OCI-LY7 (cell line): Measurements from ENCODE around the gene ANKRD9. TPM values are rescaled to one million over a fixed set of nuclear protein-coding genes. Genes with fewer than 3 reads are reported as not detected.

Experiments
- BruUV-seq: library from RNA; stranded (reverse); fragments of 400-500 nt; replicated peaks from 2 replicates; lab custom pipeline; 2021; lab: Mats Ljungman, UMichigan
- CTCF ChIA-PET: fragments of 300-600 bp; sonication (Branson Sonifier 250); formaldehyde crosslinking; loops from one replicate; lab custom pipeline; 2022; ENCODE audit warnings: antibody characterized with exemption; ENCODE audit not compliant: unreplicated experiment; lab: Charles Lee
- POLR2A ChIA-PET: fragments of 300-600 bp; sonication (Branson Sonifier 250); formaldehyde crosslinking; loops from one replicate; lab custom pipeline; 2022; ENCODE audit warnings: antibody characterized with exemption; lab: Charles Lee
- DNase-seq: peaks from one replicate; pipeline ENCODE4 v3.0.0-alpha.2; 2015; ENCODE audit warnings: low spot score
- H2AFZ ChIP-seq: fragments of 200-600 bp; sonication (generic), shearing (Covaris generic); 2 replicates; pipeline ENCODE4 v1.6.1; 2014; ENCODE audit warnings: mild to moderate bottlenecking, antibody characterized with exemption, low read length, moderate library complexity
- H3K27ac ChIP-seq: fragments of 200-600 bp; sonication (generic); 2 replicates; pipeline ENCODE4 v1.5.1; 2014; ENCODE audit warnings: mixed run types, low read depth, mild to moderate bottlenecking, moderate library complexity, low read length, inconsistent platforms; ENCODE audit not compliant: poor library complexity, severe bottlenecking
- H3K36me3 ChIP-seq: fragments of 200-600 bp; sonication (generic); 2 replicates; pipeline ENCODE4 v1.6.1; 2014; ENCODE audit warnings: mild to moderate bottlenecking, antibody characterized with exemption, low read length, moderate library complexity, mixed read lengths; ENCODE audit not compliant: insufficient read depth
- H3K4me1 ChIP-seq: fragments of 200-600 bp; sonication (generic); 2 replicates; pipeline ENCODE4 v1.5.1; 2014; ENCODE audit warnings: mild to moderate bottlenecking, low read length; ENCODE audit not compliant: insufficient read depth, poor library complexity, severe bottlenecking
- H3K4me2 ChIP-seq: fragments of 200-600 bp; sonication (generic); 2 replicates; pipeline ENCODE4 v1.6.1; 2014; ENCODE audit warnings: mild to moderate bottlenecking, low read length
- H3K4me3 ChIP-seq: fragments of 200-600 bp; sonication (generic); 2 replicates; pipeline ENCODE4 v1.5.1; 2014; ENCODE audit warnings: mild to moderate bottlenecking, low read depth, low read length; ENCODE audit not compliant: poor library complexity, severe bottlenecking
- H3K79me2 ChIP-seq: fragments of 200-600 bp; sonication (generic); 2 replicates; pipeline ENCODE4 v1.6.1; 2016; ENCODE audit warnings: low read depth, mild to moderate bottlenecking, low read length, moderate library complexity, mixed read lengths; ENCODE audit not compliant: insufficient read depth
- H3K9me2 ChIP-seq: fragments of 200-600 bp; sonication (generic); 2 replicates; pipeline ENCODE4 v1.6.1; 2016; ENCODE audit warnings: mild to moderate bottlenecking, low read length, mixed read lengths; ENCODE audit not compliant: insufficient read depth
- H3K9me3 ChIP-seq: fragments of 200-600 bp; sonication (generic); 2 replicates; pipeline ENCODE4 v1.6.1; 2014; ENCODE audit warnings: mild to moderate bottlenecking, mixed run types, low read length, mixed read lengths
- H4K20me1 ChIP-seq: fragments of 200-600 bp; sonication (generic); 2 replicates; pipeline ENCODE4 v1.6.1; 2014; ENCODE audit warnings: mild to moderate bottlenecking, antibody characterized with exemption, low read length, moderate library complexity, mixed read lengths; ENCODE audit not compliant: insufficient read depth
- CTCF ChIP-seq: fragments of 200-600 bp; sonication (generic); conservative IDR thresholded peaks from 2 replicates; pipeline ENCODE4 v1.5.1; 2014; ENCODE audit warnings: mild to moderate bottlenecking, antibody characterized with exemption, low read length, moderate library complexity, mixed read lengths
- EZH2phosphoT487 ChIP-seq: fragments of 200-600 bp; sonication (generic); IDR thresholded peaks from 2 replicates; pipeline ENCODE4 v1.6.1; 2018; ENCODE audit warnings: low read depth, borderline replicate concordance, mild to moderate bottlenecking, mixed run types, antibody characterized with exemption, low read length, moderate library complexity, mixed read lengths
- intact Hi-C: fragments of 100-400 bp; cut with micrococcal nuclease; formaldehyde crosslinking; loops from one replicate; pipeline ENCODE4 v1.10.0; 2022; ENCODE audit not compliant: unreplicated experiment
- total RNA-seq, 2 experiments: library from RNA; depleted of rRNA in 1 of 2; stranded (reverse); fragments of >200 nt in 1 of 2; shearing (Covaris generic) in 1 of 2; gene quantifications; 2 replicates each; pipeline ENCODE4 v1.2.3, GENCODE V29; 2014 to 2022

The ANKRD9 gene
- total RNA-seq, 2 experiments from 2014 or later = 1.2 to 1.9 TPM

GRCh38 chr14:102479107-102479506, 30.5 kb downstream of the ANKRD9 start:
- no peak for DNase-seq
- H3K4me3 ChIP-seq = no peak overlapping the region
- CTCF ChIA-PET = no interaction called here
- no TSS peak for BruUV-seq
- no peak overlapping the region for H3K27ac ChIP-seq
- no peaks in the 10 kb centered on the region for H4K20me1 ChIP-seq
- TF ChIP-seq CTCF = no peak
- no peak for TF ChIP-seq EZH2phosphoT487
- no peaks in the 10 kb centered on the region for H3K9me3 ChIP-seq
- POLR2A ChIA-PET = no interaction called here
- H3K4me2 ChIP-seq = no peak overlapping the region
- H3K4me1 ChIP-seq = no peaks in the 10 kb centered on the region
- H3K36me3 ChIP-seq = no peaks in the 10 kb centered on the region
- no peaks in the 10 kb centered on the region for H3K79me2 ChIP-seq
- intact Hi-C loops = no loop called here
- no peak overlapping the region for H2AFZ ChIP-seq
- H3K9me2 ChIP-seq = no peaks in the 10 kb centered on the region

- no peaks in the 10 kb centered on the region for H3K9me3 ChIP-seq
- H2AFZ ChIP-seq = no peak overlapping the region
- no peak overlapping the region for H3K4me3 ChIP-seq
- no peaks in the 10 kb centered on the region for H3K36me3 ChIP-seq
- ChIA-PET CTCF (no interaction called here), POLR2A (no interaction called here)
- H3K79me2 ChIP-seq = no peaks in the 10 kb centered on the region
- H4K20me1 ChIP-seq = no peaks in the 10 kb centered on the region
- no TSS peak for BruUV-seq
- H3K4me2 ChIP-seq = no peak overlapping the region
- H3K9me2 ChIP-seq = no peaks in the 10 kb centered on the region
- TF ChIP-seq EZH2phosphoT487 (no peak), CTCF (no peak)
- no peaks in the 10 kb centered on the region for H3K4me1 ChIP-seq
- no peak overlapping the region for H3K27ac ChIP-seq
- no peak for DNase-seq
- intact Hi-C loops = no loop called here
Measured at GRCh38 chr14:102474934-102475333, 34.6 kb downstream of the ANKRD9 start.

- Histone ChIP-seq H3K36me3 (no peaks in the 10 kb centered on the region), H3K4me1 (no peaks in the 10 kb centered on the region), H3K27ac (no peak overlapping the region), H3K9me3 (no peaks in the 10 kb centered on the region), H3K79me2 (no peaks in the 10 kb centered on the region), H4K20me1 (no peaks in the 10 kb centered on the region), H3K4me2 (no peak overlapping the region), H2AFZ (no peak overlapping the region), H3K4me3 (no peak overlapping the region), H3K9me2 (no peaks in the 10 kb centered on the region)
- TF ChIP-seq EZH2phosphoT487 = no peak
- no peak for TF ChIP-seq CTCF
- POLR2A ChIA-PET = no interaction called here
- CTCF ChIA-PET = no interaction called here
- no TSS peak for BruUV-seq
- DNase-seq = no peak
- intact Hi-C loops = no loop called here
Measured at GRCh38 chr14:102473559-102473958, 36.0 kb downstream of the ANKRD9 start.
